IMR-90 (cell line): ENCODE data around the gene OGT. TPM values are rescaled to one million over a fixed set of nuclear protein-coding genes. Genes with fewer than 3 reads are reported as not detected.
"Not testable (repeated sequence)": the region's sequence is repeated elsewhere in the genome, so short reads cannot be mapped to it uniquely, and the experiment has no call there.

Source experiments
- ATAC-seq: fragments of 200-7000 bp; cut with Tn5 transposase; 2 replicates; pipeline ENCODE4 v1.9.1; 2020; ENCODE audit warnings: low read depth, mild to moderate bottlenecking, moderate library complexity
- BruUV-seq: library from RNA; stranded (reverse); fragments of 400-500 nt; replicated peaks from 2 replicates; lab custom pipeline; 2021; lab: Mats Ljungman, UMichigan
- CTCF ChIA-PET: fragments of 300-600 bp; formaldehyde crosslinking; extraction: SDS; loops from one replicate; lab custom pipeline; 2021; ENCODE audit warnings: antibody characterized with exemption; lab: Yijun Ruan, JAX
- POLR2A ChIA-PET: fragments of 300-600 bp; sonication (Branson Sonifier 250); formaldehyde crosslinking; loops from one replicate; lab custom pipeline; 2022; ENCODE audit warnings: antibody characterized with exemption; ENCODE audit not compliant: unreplicated experiment; lab: Charles Lee
- DNase-seq: peaks from one replicate; pipeline ENCODE4 v3.0.0; 2013
- H2AFZ ChIP-seq: replicated peaks from 2 replicates; pipeline ENCODE3; 2013; ENCODE audit warnings: low read length, mild to moderate bottlenecking; ENCODE audit not compliant: poor library complexity
- H2AK5ac ChIP-seq: 2 replicates; pipeline ENCODE4 v1.6.1; 2013; ENCODE audit warnings: low read depth, low read length, inconsistent platforms
- H2AK9ac ChIP-seq: replicated peaks from 2 replicates; pipeline ENCODE3; 2013; ENCODE audit warnings: mild to moderate bottlenecking, low read depth, low read length, moderate library complexity; ENCODE audit not compliant: poor library complexity
- H2BK120ac ChIP-seq: 2 replicates; pipeline ENCODE4 v1.6.1; 2013; ENCODE audit warnings: low read depth, low read length, inconsistent platforms
- H2BK15ac ChIP-seq: 3 replicates; pipeline ENCODE4 v1.6.1; 2013; ENCODE audit warnings: low read depth, low read length, inconsistent platforms
- H2BK20ac ChIP-seq: 2 replicates; pipeline ENCODE4 v1.6.1; 2013; ENCODE audit warnings: low read depth, mild to moderate bottlenecking, inconsistent platforms, low read length, moderate library complexity
- H2BK5ac ChIP-seq: 2 replicates; pipeline ENCODE4 v1.6.1; 2013; ENCODE audit warnings: mild to moderate bottlenecking, low read depth, low read length, inconsistent platforms; ENCODE audit not compliant: poor library complexity, severe bottlenecking
- H3K14ac ChIP-seq: replicated peaks from 2 replicates; pipeline ENCODE4 v1.6.1; 2013; ENCODE audit warnings: low read depth, low read length, inconsistent platforms
- H3K18ac ChIP-seq: 2 replicates; pipeline ENCODE4 v1.6.1; 2013; ENCODE audit warnings: low read depth, low read length, control low read depth
- H3K23ac ChIP-seq: 2 replicates; pipeline ENCODE4 v1.6.1; 2013; ENCODE audit warnings: low read depth, low read length, inconsistent platforms
- H3K27ac ChIP-seq: 2 replicates; pipeline ENCODE4 v1.5.1; 2013; ENCODE audit warnings: mild to moderate bottlenecking, control low read depth, low read length; ENCODE audit not compliant: insufficient read depth
- H3K27me3 ChIP-seq: 2 replicates; pipeline ENCODE4 v1.6.1; 2013; ENCODE audit warnings: low read length; ENCODE audit not compliant: control insufficient read depth, insufficient read depth
- H3K36me3 ChIP-seq: 2 replicates; pipeline ENCODE4 v1.6.1; 2013; ENCODE audit warnings: low read length, mixed read lengths; ENCODE audit not compliant: control insufficient read depth, insufficient read depth
- H3K4ac ChIP-seq: 2 replicates; pipeline ENCODE4 v1.6.1; 2013; ENCODE audit warnings: low read depth, low read length, inconsistent platforms
- H3K4me1 ChIP-seq: 2 replicates; pipeline ENCODE4 v1.6.1; 2013; ENCODE audit warnings: low read length, mixed read lengths; ENCODE audit not compliant: control insufficient read depth, insufficient read depth
- H3K4me2 ChIP-seq: 2 replicates; pipeline ENCODE4 v1.6.1; 2013; ENCODE audit warnings: low read depth, mild to moderate bottlenecking, control low read depth, low read length, moderate library complexity
- H3K4me3 ChIP-seq: 2 replicates; pipeline ENCODE4 v1.5.1; 2013; ENCODE audit warnings: low read depth, mild to moderate bottlenecking, control low read depth, low read length, moderate library complexity; ENCODE audit not compliant: insufficient read depth
- H3K56ac ChIP-seq: 2 replicates; pipeline ENCODE4 v1.6.1; 2013; ENCODE audit warnings: low read length, inconsistent platforms; ENCODE audit not compliant: insufficient read depth; ENCODE audit errors: extremely low read depth
- H3K79me1 ChIP-seq, 2 experiments: 2 replicates each; pipeline ENCODE4 v1.6.1; 2013; ENCODE audit warnings: low read length in 2 of 2, inconsistent platforms in 1 of 2, low read depth in 1 of 2
- H3K9ac ChIP-seq: 2 replicates; pipeline ENCODE4 v1.6.1; 2013; ENCODE audit warnings: low read depth, low read length, control low read depth
- H3K9me1 ChIP-seq: 2 replicates; pipeline ENCODE4 v1.6.1; 2013; ENCODE audit warnings: low read length, inconsistent platforms; ENCODE audit not compliant: insufficient read depth
- H3K9me3 ChIP-seq: 2 replicates; pipeline ENCODE4 v1.6.1; 2013; ENCODE audit warnings: low read length; ENCODE audit not compliant: control insufficient read depth, insufficient read depth
- H4K20me1 ChIP-seq: 2 replicates; pipeline ENCODE4 v1.6.1; 2013; ENCODE audit warnings: low read length, inconsistent platforms; ENCODE audit not compliant: insufficient read depth
- H4K5ac ChIP-seq: 2 replicates; pipeline ENCODE4 v1.6.1; 2013; ENCODE audit warnings: mild to moderate bottlenecking, low read depth, low read length, control low read depth
- H4K8ac ChIP-seq, 2 experiments: 2 replicates each; pipeline ENCODE4 v1.6.1; 2013; ENCODE audit warnings: low read depth in 2 of 2, low read length in 2 of 2, control low read depth in 1 of 2, inconsistent platforms in 1 of 2
- H4K91ac ChIP-seq: 2 replicates; pipeline ENCODE4 v1.6.1; 2013; ENCODE audit warnings: low read depth, low read length, inconsistent platforms; ENCODE audit not compliant: insufficient read depth
- BHLHE40 ChIP-seq: fragments of 150-350 bp; IDR thresholded peaks from 2 replicates; pipeline ENCODE4 v1.6.1; 2016; ENCODE audit warnings: mild to moderate bottlenecking, low read depth, low read length
- CHD1 ChIP-seq: IDR thresholded peaks from 2 replicates; pipeline ENCODE4 v1.6.1; 2012; ENCODE audit warnings: low read depth, low read length, improper control_type of control experiment
- FOS ChIP-seq: fragments of 150-350 bp; IDR thresholded peaks from 2 replicates; pipeline ENCODE4 v1.6.1; 2016; ENCODE audit warnings: low read depth, low read length
- MAFK ChIP-seq: IDR thresholded peaks from 2 replicates; pipeline ENCODE4 v1.6.1; 2012; ENCODE audit warnings: low read depth, low read length, improper control_type of control experiment
- MAZ ChIP-seq: IDR thresholded peaks from 2 replicates; pipeline ENCODE4 v1.6.1; 2012; ENCODE audit warnings: low read depth, mild to moderate bottlenecking, low read length, improper control_type of control experiment, moderate library complexity, borderline replicate concordance
- MXI1 ChIP-seq: IDR thresholded peaks from 2 replicates; pipeline ENCODE4 v1.6.1; 2012; ENCODE audit warnings: low read depth, mild to moderate bottlenecking, low read length, moderate library complexity, borderline replicate concordance
- NFE2L2 ChIP-seq: fragments of 150-350 bp; IDR thresholded peaks from 2 replicates; pipeline ENCODE4 v1.6.1; 2016; ENCODE audit warnings: low read depth, mild to moderate bottlenecking, low read length
- POLR2A ChIP-seq: IDR thresholded peaks from 2 replicates; pipeline ENCODE4 v1.6.1; 2012; ENCODE audit warnings: mild to moderate bottlenecking, low read depth, low read length
- RAD21 ChIP-seq: IDR thresholded peaks from 2 replicates; pipeline ENCODE4 v1.6.1; 2012; ENCODE audit warnings: low read length, improper control_type of control experiment
- RCOR1 ChIP-seq: IDR thresholded peaks from 2 replicates; pipeline ENCODE4 v1.6.1; 2012; ENCODE audit warnings: mild to moderate bottlenecking, low read length, improper control_type of control experiment; ENCODE audit not compliant: insufficient replicate concordance
- SMC3 ChIP-seq: fragments of 150-350 bp; IDR thresholded peaks from 2 replicates; pipeline ENCODE4 v1.6.1; 2016; ENCODE audit warnings: low read depth, mild to moderate bottlenecking, antibody characterized with exemption, low read length, moderate library complexity
- USF2 ChIP-seq: fragments of 150-350 bp; IDR thresholded peaks from 2 replicates; pipeline ENCODE4 v1.6.1; 2017; ENCODE audit warnings: mild to moderate bottlenecking, antibody characterized with exemption, low read length, low read depth
- WGBS, 2 experiments: methylation state at CpG; one replicate each; pipeline versions ENCODE4 v1.1.5 to v1.1.7; 2013; ENCODE audit warnings: missing lambda C conversion rate in 2 of 2; ENCODE audit not compliant: insufficient read length in 1 of 2; ENCODE audit errors: extremely low coverage in 2 of 2; 5-methylcytosine and 5-hydroxymethylcytosine counted together
- dilution Hi-C: fragments of 300-500 bp; cut with HindIII; formaldehyde crosslinking; loops from one replicate; pipeline ENCODE4 v1.14.3; 2018; ENCODE audit warnings: low sequenced_read_pairs; ENCODE audit not compliant: unreplicated experiment
- in situ Hi-C: fragments of 300-500 bp; cut with MboI; formaldehyde crosslinking; loops from 3 replicates; pipeline ENCODE4 v1.14.3; 2019; ENCODE audit warnings: low sequenced_read_pairs, inconsistent platforms, mixed read lengths
- intact Hi-C: fragments of 100-400 bp; cut with micrococcal nuclease; formaldehyde crosslinking; loops from 2 replicates; pipeline ENCODE4 v1.10.0; 2022
- polyA plus RNA-seq, 3 experiments: library from polyadenylated mRNA; depleted of rRNA; stranded (reverse); fragments of >200 nt; gene quantifications; 2 replicates each; pipeline ENCODE4 v1.2.3, GENCODE V29; 2012; ENCODE audit warnings: low replicate concordance in 1 of 3
- total RNA-seq: library from RNA; depleted of rRNA; stranded (reverse); fragments of >200 nt; gene quantifications from 2 replicates; pipeline ENCODE4 v1.2.3, GENCODE V29; 2012

Gene OGT
- total and polyA plus RNA-seq, 2 of the 4 experiments (the other 2 are of a cell fraction), result 80.7 to 113 TPM

DNA sequence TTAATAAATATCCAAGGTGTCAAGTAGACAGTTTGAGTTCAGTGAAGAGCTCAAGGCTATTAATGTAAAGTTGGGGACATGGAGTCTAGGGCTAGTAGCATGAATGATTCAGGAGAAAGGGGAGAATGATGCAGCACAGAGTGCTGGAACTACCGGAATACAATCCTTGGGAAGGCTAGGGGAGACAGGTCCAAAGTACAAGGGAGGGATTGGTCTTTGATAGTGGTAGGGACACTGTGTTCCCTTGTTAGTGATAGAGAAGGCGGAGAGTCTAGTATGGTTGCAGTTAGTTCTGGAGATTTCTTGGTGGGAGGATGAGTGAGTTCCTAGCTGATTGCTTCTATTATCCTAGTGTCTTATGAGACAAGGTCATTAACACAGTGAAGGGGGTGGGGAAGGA, 54.0 kb downstream of the OGT start:
- Histone ChIP-seq H3K36me3 (no peaks in the 10 kb centered on the region), H2AK9ac (no peak overlapping the region), H2BK15ac (no peak overlapping the region), H3K4me2 (no peak overlapping the region), H4K91ac (no peak overlapping the region), H3K27ac (no peak overlapping the region), H2BK5ac (no peak overlapping the region), H2BK120ac (no peak overlapping the region), H3K4ac (no peak overlapping the region), H3K9ac (no peak overlapping the region), H3K9me3 (no peaks in the 10 kb centered on the region), H3K79me1 (no peaks in the 10 kb centered on the region), H3K27me3 (no peaks in the 10 kb centered on the region), H2AFZ (no peak overlapping the region), H3K4me1 (no peaks in the 10 kb centered on the region), H4K20me1 (no peaks in the 10 kb centered on the region), H3K9me1 (no peaks in the 10 kb centered on the region), H3K14ac (no peak overlapping the region), H4K8ac (no peak overlapping the region), H4K5ac (no peak overlapping the region), H3K23ac (no peak overlapping the region), H2BK20ac (no peak overlapping the region), H2AK5ac (no peak overlapping the region), H3K18ac (no peak overlapping the region), H3K56ac (no peak overlapping the region), H3K4me3 (no peak overlapping the region)
- ATAC-seq (no peak), DNase-seq (no peak)
- in situ Hi-C loops (no loop called here), dilution Hi-C loops (no loop called here), intact Hi-C loops (no loop called here)
- no TSS peak for BruUV-seq
- POLR2A ChIA-PET, result no interaction called here
- no peak for TF ChIP-seq RAD21
- no peak for TF ChIP-seq CHD1
- no peak for TF ChIP-seq NFE2L2
- no peak for TF ChIP-seq FOS
- no peak for TF ChIP-seq MAFK
- no peak for TF ChIP-seq USF2
- TF ChIP-seq BHLHE40, result no peak
- TF ChIP-seq POLR2A, result no peak
- TF ChIP-seq MXI1, result no peak
- TF ChIP-seq SMC3, result no peak
- TF ChIP-seq RCOR1, result no peak
- TF ChIP-seq MAZ, result no peak
- no CpG with 5 or more reads among the region's 2 CpGs for WGBS, 2 experiments
- CTCF ChIA-PET, result no interaction called here

DNA sequence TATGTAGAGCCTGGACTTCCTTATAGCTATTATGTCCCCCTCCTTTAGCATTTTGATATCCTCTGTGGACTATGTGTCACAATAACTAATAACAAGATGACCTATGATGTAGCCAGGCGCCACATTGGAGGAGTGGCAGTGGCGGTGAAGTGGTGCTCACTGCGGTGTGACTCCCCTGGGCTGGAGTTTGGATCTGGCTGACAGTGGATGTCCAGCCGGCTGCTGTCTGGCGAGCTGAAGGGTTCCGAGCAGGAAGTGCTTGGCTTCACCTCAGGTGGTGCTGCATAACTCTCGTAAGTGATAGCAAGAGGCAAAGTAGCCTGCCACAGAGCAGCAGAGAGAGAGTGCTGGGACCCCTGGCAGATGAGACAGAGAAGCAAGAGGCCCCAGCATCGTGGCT, 60.3 kb downstream of the OGT start:
- H3K4me3 ChIP-seq, H3K9me3 ChIP-seq, in situ Hi-C loops, H3K56ac ChIP-seq, H3K23ac ChIP-seq, H3K18ac ChIP-seq, BruUV-seq, H2BK20ac ChIP-seq, H3K27ac ChIP-seq, H3K27me3 ChIP-seq, CTCF ChIA-PET, DNase-seq, H4K91ac ChIP-seq, H3K9me1 ChIP-seq, ATAC-seq, H2AK9ac ChIP-seq, dilution Hi-C loops, intact Hi-C loops, H4K20me1 ChIP-seq, H3K4me1 ChIP-seq, H2AFZ ChIP-seq, H3K4me2 ChIP-seq, H2BK5ac ChIP-seq, H2BK120ac ChIP-seq, H3K4ac ChIP-seq, H3K9ac ChIP-seq, H2BK15ac ChIP-seq, H4K8ac ChIP-seq, H2AK5ac ChIP-seq, H3K79me1 ChIP-seq, H3K14ac ChIP-seq, H4K5ac ChIP-seq, POLR2A ChIA-PET: not testable (repeated sequence)
- WGBS, 2 experiments, result no CpG with 5 or more reads among the region's 8 CpGs
- H3K36me3 ChIP-seq, result peaks cover 11% of the 10 kb centered on the region; the same call in 1 of the 2 replicates
